T-helper 9 cell (primary cell): ENCODE data around the gene SGPP1.
"Not testable (repeated sequence)": the region's sequence is repeated elsewhere in the genome, so short reads cannot be mapped to it uniquely, and the experiment has no call there.

Experiments used
- DNase-seq: peaks from one replicate; pipeline ENCODE4 v3.0.0-alpha.2; 2020

The SGPP1 gene

GRCh38 chr14:63725786-63726460 lies 1.9 kb downstream of the SGPP1 start:
- DNase-seq: no peak

GRCh38 chr14:63717702-63718101 lies 10.2 kb downstream of the SGPP1 start:
- DNase-seq: no peak

- DNase-seq: no peak
These were observed 12.5 kb downstream of the SGPP1 start for GRCh38 chr14:63715360-63715759.

GRCh38 chr14:63713764-63714163 lies 14.1 kb downstream of the SGPP1 start:
- DNase-seq: no peak

- DNase-seq: no peak
These were observed 14.8 kb downstream of the SGPP1 start for GRCh38 chr14:63713058-63713457.

GRCh38 chr14:63712123-63712522 lies 15.7 kb downstream of the SGPP1 start:
- no peak for DNase-seq

- no peak for DNase-seq
These were observed 17.4 kb downstream of the SGPP1 start for GRCh38 chr14:63710497-63710896.

GRCh38 chr14:63709589-63709988 lies 18.3 kb downstream of the SGPP1 start:
- no peak for DNase-seq

- DNase-seq: no peak
These were observed 20.6 kb downstream of the SGPP1 start for GRCh38 chr14:63707216-63707615.

- no peak for DNase-seq
These were observed 22.2 kb downstream of the SGPP1 start for GRCh38 chr14:63705561-63706070.

- DNase-seq: not testable (repeated sequence)
These were observed 25.3 kb downstream of the SGPP1 start for GRCh38 chr14:63702530-63702929.

GRCh38 chr14:63701606-63702299 lies 26.1 kb downstream of the SGPP1 start:
- no peak for DNase-seq

GRCh38 chr14:63692310-63693020 lies 35.4 kb downstream of the SGPP1 start:
- DNase-seq: no peak

- DNase-seq: no peak
These were observed 38.7 kb downstream of the SGPP1 start for GRCh38 chr14:63689132-63689531.

GRCh38 chr14:63686926-63687325 lies 40.9 kb downstream of the SGPP1 start:
- DNase-seq: no peak

GRCh38 chr14:63685401-63685800 lies 42.5 kb downstream of the SGPP1 start:
- no peak for DNase-seq

GRCh38 chr14:63682727-63683593 lies 44.9 kb downstream of the SGPP1 start:
- no peak for DNase-seq

GRCh38 chr14:63678536-63678935 lies 49.3 kb downstream of the SGPP1 start:
- no peak for DNase-seq

- no peak for DNase-seq
These were observed 49.9 kb downstream of the SGPP1 start for GRCh38 chr14:63677891-63678379.

GRCh38 chr14:63676615-63677014 lies 51.2 kb downstream of the SGPP1 start:
- no peak for DNase-seq

GRCh38 chr14:63673886-63674497 lies 53.9 kb downstream of the SGPP1 start:
- DNase-seq: no peak

- no peak for DNase-seq
These were observed 54.6 kb downstream of the SGPP1 start for GRCh38 chr14:63673255-63673654.
